SK-N-SH (cell line): Measurements from ENCODE around the gene RNFT2. TPM values are rescaled to one million over a fixed set of nuclear protein-coding genes. Genes with fewer than 3 reads are reported as not detected.

Experiments
- CTCF ChIA-PET: fragments of 300-600, 350-600 bp; formaldehyde crosslinking; extraction: SDS; loops from one replicate; lab custom pipeline; 2021; lab: Yijun Ruan, JAX
- POLR2A ChIA-PET: fragments of 350-600 bp; sonication (Branson Sonifier 250); formaldehyde crosslinking; extraction: SDS; loops from one replicate; lab custom pipeline; 2020; ENCODE audit warnings: antibody characterized with exemption, inconsistent platforms; lab: Yijun Ruan, JAX
- DNase-seq: peaks from one replicate; pipeline ENCODE4 v3.0.0; 2012
- H2AFZ ChIP-seq: fragments of 200-600 bp; sonication (generic); 2 replicates; pipeline ENCODE4 v1.8.1; 2016; ENCODE audit warnings: antibody characterized with exemption, mild to moderate bottlenecking, low read depth
- H3F3A ChIP-seq: fragments of 200-600 bp; sonication (generic); replicated peaks from 2 replicates; pipeline ENCODE3; 2016; ENCODE audit warnings: antibody characterized with exemption, mild to moderate bottlenecking; ENCODE audit not compliant: insufficient read depth
- H3K27ac ChIP-seq, 2 experiments: fragments of 200-500 bp in 1 of 2; fragments of 200-600 bp in 1 of 2; sonication (Bioruptor generic) in 1 of 2; sonication (generic), shearing (Covaris generic) in 1 of 2; 2 replicates each; pipeline versions ENCODE4 v1.5.1 to v1.6.1; 2014 to 2016; ENCODE audit warnings: low read depth in 2 of 2, inconsistent platforms in 1 of 2, low read length in 1 of 2, mild to moderate bottlenecking in 1 of 2, mixed read lengths in 1 of 2
- H3K27me3 ChIP-seq: fragments of 200-600 bp; sonication (generic), shearing (Covaris generic); 2 replicates; pipeline ENCODE4 v1.6.1; 2016; ENCODE audit warnings: mixed run types; ENCODE audit not compliant: insufficient read depth
- H3K36me3 ChIP-seq, 2 experiments: fragments of 200-500 bp in 1 of 2; fragments of 200-600 bp in 1 of 2; sonication (Bioruptor generic) in 1 of 2; sonication (generic) in 1 of 2; replicated peaks in 1 of 2; 2 replicates each; pipeline versions ENCODE3 to v1.5.1; 2014 to 2016; ENCODE audit warnings: low read length in 1 of 2, mild to moderate bottlenecking in 1 of 2; ENCODE audit not compliant: insufficient read depth in 2 of 2, control insufficient read depth in 1 of 2
- H3K4me1 ChIP-seq, 2 experiments: fragments of 200-500 bp in 1 of 2; fragments of 200-600 bp in 1 of 2; sonication (Bioruptor generic) in 1 of 2; sonication (generic), shearing (Covaris generic) in 1 of 2; 2 replicates each; pipeline versions ENCODE4 v1.5.1 to v1.6.1; 2014 to 2016; ENCODE audit warnings: low read depth in 1 of 2, low read length in 1 of 2, mixed run types in 1 of 2; ENCODE audit not compliant: insufficient read depth in 2 of 2, control insufficient read depth in 1 of 2
- H3K4me2 ChIP-seq: fragments of 200-600 bp; sonication (generic), shearing (Covaris generic); 2 replicates; pipeline ENCODE4 v1.6.1; 2017; ENCODE audit warnings: mixed run types
- H3K4me3 ChIP-seq, 2 experiments: fragments of 200-500 bp in 1 of 2; fragments of 200-600 bp in 1 of 2; sonication (Bioruptor generic) in 1 of 2; sonication (generic), shearing (Covaris generic) in 1 of 2; 2 replicates each; pipeline versions ENCODE4 v1.5.1 to v1.8.1; 2014 to 2016; ENCODE audit warnings: low read depth in 2 of 2, inconsistent platforms in 1 of 2, low read length in 1 of 2, mild to moderate bottlenecking in 1 of 2, mixed read lengths in 1 of 2, moderate library complexity in 1 of 2
- H3K79me2 ChIP-seq: fragments of 200-600 bp; sonication (generic); 2 replicates; pipeline ENCODE4 v1.8.1; 2017; ENCODE audit warnings: mild to moderate bottlenecking; ENCODE audit not compliant: insufficient read depth
- H3K9ac ChIP-seq: fragments of 200-600 bp; sonication (generic); 2 replicates; pipeline ENCODE4 v1.6.1; 2017; ENCODE audit warnings: mixed run types
- H3K9me2 ChIP-seq: fragments of 200-600 bp; sonication (generic); 2 replicates; pipeline ENCODE4 v1.6.1; 2017; ENCODE audit warnings: mixed run types
- H3K9me3 ChIP-seq: fragments of 200-600 bp; sonication (generic); 2 replicates; pipeline ENCODE4 v1.6.1; 2017; ENCODE audit warnings: mixed run types, mild to moderate bottlenecking, moderate library complexity
- H4K20me1 ChIP-seq: fragments of 200-600 bp; sonication (generic); 2 replicates; pipeline ENCODE4 v1.6.1; 2017; ENCODE audit warnings: mild to moderate bottlenecking, mixed run types; ENCODE audit not compliant: insufficient read depth
- CHD2 ChIP-seq: fragments of 150-350 bp; IDR thresholded peaks from 2 replicates; pipeline ENCODE4 v1.6.1; 2018; ENCODE audit warnings: low read length; ENCODE audit not compliant: partially characterized antibody
- EP300 ChIP-seq, 2 experiments: IDR thresholded peaks; 2 replicates each; pipeline versions ENCODE4 v1.4.0 to v1.6.1; 2012; ENCODE audit warnings: borderline replicate concordance in 1 of 2, low read depth in 1 of 2, low read length in 1 of 2
- FOXM1 ChIP-seq: IDR thresholded peaks from 2 replicates; pipeline ENCODE4 v1.4.0; 2012; ENCODE audit warnings: low read depth, mild to moderate bottlenecking
- GATA2 ChIP-seq: sonication (generic); formaldehyde crosslinking; IDR thresholded peaks from 2 replicates; pipeline ENCODE4 v1.5.0; 2020; ENCODE audit warnings: mild to moderate bottlenecking, missing genetic modification reagents
- JUND ChIP-seq: IDR thresholded peaks from 2 replicates; pipeline ENCODE4 v1.4.0; 2012
- MAX ChIP-seq: IDR thresholded peaks from 2 replicates; pipeline ENCODE4 v1.4.0; 2012; ENCODE audit warnings: low read depth
- MXI1 ChIP-seq: IDR thresholded peaks from 2 replicates; pipeline ENCODE4 v1.6.1; 2012; ENCODE audit warnings: mild to moderate bottlenecking, low read depth, low read length, improper control_type of control experiment
- NFIC ChIP-seq: IDR thresholded peaks from 2 replicates; pipeline ENCODE4 v1.4.0; 2012; ENCODE audit warnings: borderline replicate concordance
- RAD21 ChIP-seq: IDR thresholded peaks from 2 replicates; pipeline ENCODE4 v1.6.1; 2012; ENCODE audit warnings: mild to moderate bottlenecking, low read length
- RCOR1 ChIP-seq: fragments of 150-350 bp; IDR thresholded peaks from 2 replicates; pipeline ENCODE4 v1.6.1; 2017; ENCODE audit warnings: antibody characterized with exemption, low read length
- REST ChIP-seq: IDR thresholded peaks from 2 replicates; pipeline ENCODE4 v1.6.1; 2012; ENCODE audit warnings: mild to moderate bottlenecking, low read depth, low read length, moderate library complexity
- RFX5 ChIP-seq: IDR thresholded peaks from 2 replicates; pipeline ENCODE4 v1.6.1; 2012; ENCODE audit warnings: mild to moderate bottlenecking, improper control_type of control experiment, low read length
- SMC3 ChIP-seq: IDR thresholded peaks from 2 replicates; pipeline ENCODE4 v1.6.1; 2012; ENCODE audit warnings: low read depth, low read length, improper control_type of control experiment
- TCF12 ChIP-seq: IDR thresholded peaks from 2 replicates; pipeline ENCODE4 v1.4.0; 2012
- TEAD4 ChIP-seq: IDR thresholded peaks from 2 replicates; pipeline ENCODE4 v1.4.0; 2012; ENCODE audit warnings: mild to moderate bottlenecking, borderline replicate concordance; ENCODE audit not compliant: insufficient read depth
- USF2 ChIP-seq: fragments of 150-350 bp; IDR thresholded peaks from 2 replicates; pipeline ENCODE4 v1.6.1; 2017; ENCODE audit warnings: antibody characterized with exemption, low read length, low read depth, borderline replicate concordance
- ZBTB33 ChIP-seq: IDR thresholded peaks from 2 replicates; pipeline ENCODE4 v1.4.0; 2012; ENCODE audit warnings: low read depth, borderline replicate concordance
- WGBS: methylation state at CpG from one replicate; pipeline ENCODE4 v1.1.6; 2017; ENCODE audit warnings: low lambda C conversion rate; 5-methylcytosine and 5-hydroxymethylcytosine counted together
- polyA plus RNA-seq, 3 experiments: library from polyadenylated mRNA; depleted of rRNA; stranded (reverse); fragments of >200 nt; gene quantifications; 2 replicates each; pipeline ENCODE4 v1.2.3, GENCODE V29; 2012

Gene RNFT2
- polyA plus RNA-seq, 1 of the 3 experiments (the other 2 are of a cell fraction): 3.8 TPM

GRCh38 chr12:116833474-116833873, 95.4 kb downstream of the RNFT2 start:
- no peak overlapping the region for H3K4me2 ChIP-seq
- H3K27me3 ChIP-seq: no peaks in the 10 kb centered on the region
- no peaks in the 10 kb centered on the region for H4K20me1 ChIP-seq
- 91% methylated on average over 6 of the region's 10 CpGs for WGBS
- no peaks in the 10 kb centered on the region for H3F3A ChIP-seq
- ChIA-PET POLR2A (no interaction called here), CTCF (interaction anchor here (1.8 kb wide), 1 partner anchor 11 kb away, joined by 5 read pairs; no protein-coding TSS in a partner anchor)
- H3K4me1 ChIP-seq: no peaks in the 10 kb centered on the region
- no peak for DNase-seq
- no peak overlapping the region for H2AFZ ChIP-seq
- H3K27ac ChIP-seq: no peak overlapping the region
- no peaks in the 10 kb centered on the region for H3K9me3 ChIP-seq
- TF ChIP-seq MXI1 (no peak), MAX (no peak), RCOR1 (no peak), GATA2 (CRISPR knock-in tag) (no peak), SMC3 (no peak), CHD2 (no peak), RFX5 (no peak), TEAD4 (no peak), RAD21 (no peak), JUND (no peak), FOXM1 (no peak), EP300 (IDR thresholded peaks at IDR 0.05; ENCODE audit: borderline replicate concordance in 1 of 2, low read depth in 1 of 2, low read length in 1 of 2) (no peak), NFIC (no peak), REST (no peak), ZBTB33 (no peak), USF2 (no peak), TCF12 (no peak)
- no peaks in the 10 kb centered on the region for H3K9me2 ChIP-seq
- no peak overlapping the region for H3K4me3 ChIP-seq
- no peaks in the 10 kb centered on the region for H3K79me2 ChIP-seq
- no peak overlapping the region for H3K9ac ChIP-seq
- peaks cover 0 to 7% of the 10 kb centered on the region in 2 experiments for H3K36me3 ChIP-seq
